CD4-positive, alpha-beta T cell (primary cell): Measurements from ENCODE around the gene COL25A1. TPM values are rescaled to one million over a fixed set of nuclear protein-coding genes. Genes with fewer than 3 reads are reported as not detected.

ENCODE experiments used
- ATAC-seq: fragments of 200-7000 bp; cut with Tn5 transposase; one replicate; pipeline ENCODE4 v1.10.0; 2022; ENCODE audit warnings: mild to moderate bottlenecking; ENCODE audit not compliant: poor library complexity
- CTCF ChIA-PET: fragments of 350-600 bp; sonication (Branson Sonifier 250); formaldehyde crosslinking; loops from one replicate; lab custom pipeline; 2021; ENCODE audit warnings: antibody characterized with exemption, inconsistent platforms; lab: Charles Lee
- POLR2A ChIA-PET: fragments of 350-600 bp; sonication (Branson Sonifier 250); formaldehyde crosslinking; loops from one replicate; lab custom pipeline; 2021; ENCODE audit warnings: antibody characterized with exemption, inconsistent platforms; lab: Charles Lee
- DNase-seq, 14 experiments: peaks; one replicate each; pipeline ENCODE4 v3.0.0-alpha.2; 2013 to 2020; ENCODE audit warnings: mixed read lengths in 2 of 14
- H3K27ac ChIP-seq, 2 donors: one replicate each; pipeline versions ENCODE4 v1.5.1 to v1.7.0; 2013; ENCODE audit warnings: low read length in 2 of 2, low read depth in 1 of 2, mild to moderate bottlenecking in 1 of 2
- H3K27me3 ChIP-seq, 2 experiments: 1 replicate in 1 of 2; 2 replicates in 1 of 2; pipeline versions ENCODE4 v1.6.1 to v1.7.0; 2013; ENCODE audit warnings: low read length in 2 of 2, control low read depth in 1 of 2, mild to moderate bottlenecking in 1 of 2, moderate library complexity in 1 of 2; ENCODE audit not compliant: insufficient read depth in 2 of 2, control insufficient read depth in 1 of 2
- H3K36me3 ChIP-seq: one replicate; pipeline ENCODE4 v1.6.1; 2013; ENCODE audit warnings: low read length, control low read depth; ENCODE audit not compliant: insufficient read depth
- H3K4me1 ChIP-seq: one replicate; pipeline ENCODE4 v1.6.1; 2013; ENCODE audit warnings: low read length, control low read depth; ENCODE audit not compliant: insufficient read depth
- H3K4me3 ChIP-seq: one replicate; pipeline ENCODE4 v1.5.1; 2013; ENCODE audit warnings: mild to moderate bottlenecking, low read length, moderate library complexity
- H3K9me3 ChIP-seq, 2 experiments: 1 replicate in 1 of 2; 2 replicates in 1 of 2; pipeline versions ENCODE4 v1.6.1 to v1.7.0; 2013; ENCODE audit warnings: low read length in 2 of 2, mild to moderate bottlenecking in 2 of 2, control low read depth in 1 of 2, moderate library complexity in 1 of 2; ENCODE audit not compliant: control insufficient read depth in 1 of 2, insufficient read depth in 1 of 2
- H3K27ac Mint-ChIP-seq: one replicate; pipeline ENCODE4 v1.8.0; 2020; ENCODE audit warnings: mixed read lengths
- H3K27me3 Mint-ChIP-seq: one replicate; pipeline ENCODE4 v1.8.0; 2021; ENCODE audit warnings: mixed read lengths
- H3K36me3 Mint-ChIP-seq: one replicate; pipeline ENCODE4 v1.8.0; 2021; ENCODE audit warnings: low read depth, mixed read lengths
- H3K4me1 Mint-ChIP-seq: one replicate; pipeline ENCODE4 v1.8.0; 2021; ENCODE audit warnings: low read depth, mixed read lengths
- H3K4me3 Mint-ChIP-seq: one replicate; pipeline ENCODE4 v1.8.0; 2020; ENCODE audit warnings: mild to moderate bottlenecking, mixed read lengths
- H3K9me3 Mint-ChIP-seq: one replicate; pipeline ENCODE4 v1.8.0; 2020; ENCODE audit warnings: mixed read lengths
- intact Hi-C, 2 experiments: fragments of 100-400 bp; cut with DNase I in 1 of 2; cut with micrococcal nuclease in 1 of 2; formaldehyde crosslinking; loops; one replicate each; pipeline versions ENCODE4 v1.15.1 to v1.9.0; 2023 to 2025; cut with DNase I, micrococcal nuclease
- total RNA-seq, 174 experiments: library from RNA in 2 of 174; stranded (reverse) in 2 of 174; gene quantifications; one replicate each; pipeline ENCODE4 v1.2.3 and lab custom pipeline; 2021 to 2026
- TF ChIP-seq, protein P1 (sequence below): fragments of 200-600 bp; IDR thresholded peaks from one replicate; pipeline ENCODE4 v1.8.0; 2022; ENCODE audit warnings: antibody characterized with exemption, mild to moderate bottlenecking

COL25A1 gene
- total RNA-seq, 2 experiments from 2014 or later = 0.42 TPM; not detected in 1

DNA sequence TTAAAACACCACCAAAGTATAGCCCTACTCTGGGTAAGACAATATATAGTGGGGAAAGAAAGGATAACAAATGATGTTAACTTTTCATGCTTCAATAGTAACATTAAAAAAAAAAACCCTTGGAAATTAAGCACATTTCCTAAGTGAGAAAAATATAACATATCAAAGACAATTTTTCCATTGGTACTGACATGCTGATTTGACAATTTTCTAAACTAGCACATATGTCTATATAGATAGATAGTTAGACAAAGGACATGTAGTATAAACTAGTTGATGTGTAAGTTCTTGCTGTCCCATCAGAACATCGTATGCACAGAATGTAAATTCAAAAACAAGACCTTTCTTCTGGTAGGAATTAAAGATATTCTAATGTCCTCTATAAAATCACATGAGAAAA lies 492.4 kb downstream of the COL25A1 start:
- H3K27ac Mint-ChIP-seq = no peak overlapping the region
- peaks cover 0 to 3% of the 10 kb centered on the region in 2 experiments for H3K27me3 ChIP-seq
- H3K4me1 Mint-ChIP-seq = no peaks in the 10 kb centered on the region
- H3K4me3 ChIP-seq = no peak overlapping the region
- H3K4me1 ChIP-seq = no peaks in the 10 kb centered on the region
- no peaks in the 10 kb centered on the region for H3K9me3 Mint-ChIP-seq
- TF ChIP-seq, protein P1, sequence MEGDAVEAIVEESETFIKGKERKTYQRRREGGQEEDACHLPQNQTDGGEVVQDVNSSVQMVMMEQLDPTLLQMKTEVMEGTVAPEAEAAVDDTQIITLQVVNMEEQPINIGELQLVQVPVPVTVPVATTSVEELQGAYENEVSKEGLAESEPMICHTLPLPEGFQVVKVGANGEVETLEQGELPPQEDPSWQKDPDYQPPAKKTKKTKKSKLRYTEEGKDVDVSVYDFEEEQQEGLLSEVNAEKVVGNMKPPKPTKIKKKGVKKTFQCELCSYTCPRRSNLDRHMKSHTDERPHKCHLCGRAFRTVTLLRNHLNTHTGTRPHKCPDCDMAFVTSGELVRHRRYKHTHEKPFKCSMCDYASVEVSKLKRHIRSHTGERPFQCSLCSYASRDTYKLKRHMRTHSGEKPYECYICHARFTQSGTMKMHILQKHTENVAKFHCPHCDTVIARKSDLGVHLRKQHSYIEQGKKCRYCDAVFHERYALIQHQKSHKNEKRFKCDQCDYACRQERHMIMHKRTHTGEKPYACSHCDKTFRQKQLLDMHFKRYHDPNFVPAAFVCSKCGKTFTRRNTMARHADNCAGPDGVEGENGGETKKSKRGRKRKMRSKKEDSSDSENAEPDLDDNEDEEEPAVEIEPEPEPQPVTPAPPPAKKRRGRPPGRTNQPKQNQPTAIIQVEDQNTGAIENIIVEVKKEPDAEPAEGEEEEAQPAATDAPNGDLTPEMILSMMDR = no peak
- CTCF ChIA-PET = no interaction called here
- H3K4me3 Mint-ChIP-seq = no peak overlapping the region
- H3K9me3 ChIP-seq = no peaks in the 10 kb centered on the region
- ATAC-seq (no peak), DNase-seq (no peak)
- H3K36me3 ChIP-seq = no peaks in the 10 kb centered on the region
- H3K27me3 Mint-ChIP-seq = peaks cover 34% of the 10 kb centered on the region
- no peaks in the 10 kb centered on the region for H3K36me3 Mint-ChIP-seq
- intact Hi-C loops = no loop called here
- POLR2A ChIA-PET = no interaction called here
- no peak overlapping the region for H3K27ac ChIP-seq

DNA sequence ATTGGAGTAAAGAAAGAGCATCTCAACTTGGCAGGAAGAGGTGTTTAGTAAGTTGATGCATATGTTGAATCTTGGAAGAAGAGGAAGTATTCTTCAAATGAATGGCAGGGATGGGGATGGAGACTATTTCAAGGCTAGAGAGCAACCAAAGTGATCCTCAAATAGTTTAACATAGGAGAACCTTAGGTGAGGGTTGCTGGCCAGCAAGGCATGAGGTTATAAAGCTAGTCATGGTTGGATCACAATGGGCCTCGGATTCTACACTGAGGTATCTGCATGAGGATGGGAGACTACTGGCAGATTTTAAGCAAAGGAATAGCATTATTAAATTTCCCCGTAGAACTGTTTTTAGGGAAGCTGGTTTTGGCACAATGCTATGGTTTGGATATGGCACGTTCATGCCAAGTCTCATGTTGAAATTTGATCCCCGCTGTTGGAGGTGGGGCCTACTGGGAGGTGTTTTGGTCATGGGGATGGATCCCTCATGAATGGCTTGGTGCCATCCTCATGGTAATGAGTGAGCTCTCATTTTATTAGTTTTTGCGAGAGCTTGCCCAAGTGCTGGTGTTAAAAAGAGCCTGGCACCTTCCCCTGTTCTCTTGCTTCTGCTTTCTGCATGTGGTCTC lies 497.7 kb downstream of the COL25A1 start:
- no peak for ATAC-seq
- Mint-ChIP-seq H3K4me3 (no peak overlapping the region), H3K4me1 (no peaks in the 10 kb centered on the region), H3K27me3 (peaks cover 9% of the 10 kb centered on the region), H3K36me3 (no peaks in the 10 kb centered on the region), H3K27ac (no peak overlapping the region), H3K9me3 (no peaks in the 10 kb centered on the region)
- intact Hi-C loops = no loop called here
- H3K36me3 ChIP-seq = no peaks in the 10 kb centered on the region
- no peak overlapping the region for H3K27ac ChIP-seq
- ChIA-PET POLR2A (no interaction called here), CTCF (no interaction called here)
- H3K27me3 ChIP-seq = no peaks in the 10 kb centered on the region
- TF ChIP-seq, protein P1 = no peak
- no peak overlapping the region for H3K4me3 ChIP-seq
- no peaks in the 10 kb centered on the region for H3K4me1 ChIP-seq
- H3K9me3 ChIP-seq = no peaks in the 10 kb centered on the region
- DNase-seq = no peak

DNA sequence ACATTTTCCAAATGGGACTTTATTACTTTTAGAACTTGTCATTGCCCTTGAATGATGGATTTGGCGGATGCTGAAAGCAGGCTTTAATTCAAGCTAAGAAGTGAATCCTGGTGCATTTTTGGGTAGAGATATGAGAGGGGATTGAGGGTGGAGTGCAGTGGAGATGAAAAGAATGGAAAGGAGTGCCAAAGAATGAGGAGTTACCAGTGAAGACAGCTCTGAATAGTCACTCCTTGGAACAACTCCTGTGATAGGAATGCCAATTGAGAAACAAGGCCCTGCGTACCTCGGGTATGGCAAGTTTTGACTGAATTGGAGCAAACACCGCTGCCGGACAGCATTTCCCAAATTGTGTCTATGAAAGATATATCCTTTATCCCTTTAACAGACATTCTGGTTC lies 503.2 kb downstream of the COL25A1 start:
- TF ChIP-seq, protein P1 = no peak
- no peak for DNase-seq
- H3K9me3 Mint-ChIP-seq = no peaks in the 10 kb centered on the region
- H3K4me1 Mint-ChIP-seq = no peaks in the 10 kb centered on the region
- no peaks in the 10 kb centered on the region for H3K4me1 ChIP-seq
- ChIA-PET POLR2A (no interaction called here), CTCF (no interaction called here)
- H3K9me3 ChIP-seq = no peaks in the 10 kb centered on the region
- no peak overlapping the region for H3K27ac ChIP-seq
- H3K27me3 Mint-ChIP-seq = no peaks in the 10 kb centered on the region
- intact Hi-C loops = no loop called here
- H3K27me3 ChIP-seq = no peaks in the 10 kb centered on the region
- H3K36me3 ChIP-seq = no peaks in the 10 kb centered on the region
- H3K36me3 Mint-ChIP-seq = no peaks in the 10 kb centered on the region
- H3K27ac Mint-ChIP-seq = no peak overlapping the region
- ATAC-seq = no peak
- H3K4me3 ChIP-seq = no peak overlapping the region
- no peak overlapping the region for H3K4me3 Mint-ChIP-seq
